Measurements from ENCODE around the gene GPNMB.
"Not testable (repeated sequence)": the region's sequence is repeated elsewhere in the genome, so short reads cannot be mapped to it uniquely, and the experiment has no call there.

Gene GPNMB

GRCh38 chr7:23246555-23246954 is at the start of gene GPNMB:
TSS of gene GPNMB (plus strand) at chr7:23246775. CDS start at chr7:23246858, 83 bp downstream.
- peak; percentile 100 for FAIRE-seq

GRCh38 chr7:23197745-23198144 is 48.8 kb upstream of the GPNMB start:
- FAIRE-seq: not testable (repeated sequence)

- no peak for FAIRE-seq
These were observed 46.2 kb upstream of the GPNMB start for GRCh38 chr7:23200331-23200730.

- FAIRE-seq: no peak
These were observed 42.3 kb upstream of the GPNMB start for GRCh38 chr7:23204241-23204640.

GRCh38 chr7:23205577-23205908 is 41.0 kb upstream of the GPNMB start:
- peak; percentile 51 for FAIRE-seq

GRCh38 chr7:23205909-23206767 is 40.4 kb upstream of the GPNMB start:
- no peak for FAIRE-seq

- FAIRE-seq: no peak
These were observed 39.6 kb upstream of the GPNMB start for GRCh38 chr7:23207021-23207420.

- FAIRE-seq: peak; percentile 30
These were observed 38.7 kb upstream of the GPNMB start for GRCh38 chr7:23207884-23208283.

- FAIRE-seq: no peak
These were observed 38.3 kb upstream of the GPNMB start for GRCh38 chr7:23208316-23208715.

- no peak for FAIRE-seq
These were observed 36.1 kb upstream of the GPNMB start for GRCh38 chr7:23210506-23210905.

- no peak for FAIRE-seq
These were observed 35.0 kb upstream of the GPNMB start for GRCh38 chr7:23211589-23211988.

- no peak for FAIRE-seq
These were observed 34.2 kb upstream of the GPNMB start for GRCh38 chr7:23212395-23212794.

- no peak for FAIRE-seq
These were observed 33.7 kb upstream of the GPNMB start for GRCh38 chr7:23212841-23213240.

GRCh38 chr7:23213755-23214154 is 32.8 kb upstream of the GPNMB start:
- FAIRE-seq: no peak

- FAIRE-seq: no peak
These were observed 32.2 kb upstream of the GPNMB start for GRCh38 chr7:23214423-23214822.

- FAIRE-seq: no peak
These were observed 31.6 kb upstream of the GPNMB start for GRCh38 chr7:23214938-23215337.

GRCh38 chr7:23216021-23216420 is 30.6 kb upstream of the GPNMB start:
- no peak for FAIRE-seq

- no peak for FAIRE-seq
These were observed 28.4 kb upstream of the GPNMB start for GRCh38 chr7:23218196-23218595.

GRCh38 chr7:23220690-23221305 is 25.8 kb upstream of the GPNMB start:
- no peak for FAIRE-seq

- no peak for FAIRE-seq
These were observed 24.0 kb upstream of the GPNMB start for GRCh38 chr7:23222439-23223030.

GRCh38 chr7:23224364-23224763 is 22.2 kb upstream of the GPNMB start:
- not testable (repeated sequence) for FAIRE-seq

- FAIRE-seq: no peak
These were observed 19.6 kb upstream of the GPNMB start for GRCh38 chr7:23226844-23227450.

- peak; percentile 23 for FAIRE-seq
These were observed 18.2 kb upstream of the GPNMB start for GRCh38 chr7:23228412-23228811.

- FAIRE-seq: no peak
These were observed 15.9 kb upstream of the GPNMB start for GRCh38 chr7:23230641-23231101.

All from G401.6 (cell line).